Vagina (tissue), 2 donors: Measurements from ENCODE around the gene CTNND2. TPM values are rescaled to one million over a fixed set of nuclear protein-coding genes. Genes with fewer than 3 reads are reported as not detected.

Experiments used
- DNase-seq, 2 donors: peaks; one replicate each; pipeline ENCODE4 v3.0.0-alpha.2; 2017; ENCODE audit errors: extremely low spot score in 2 of 2
- H3K27ac ChIP-seq: fragments of 200-600 bp; sonication (generic); one replicate; pipeline ENCODE4 v1.5.1; 2019
- H3K27me3 ChIP-seq: fragments of 200-600 bp; sonication (generic); one replicate; pipeline ENCODE4 v1.5.1; 2019
- H3K36me3 ChIP-seq, 2 donors: fragments of 200-600 bp; sonication (generic); one replicate each; pipeline ENCODE4 v1.5.1; 2017 to 2019
- H3K4me1 ChIP-seq: fragments of 200-600 bp; sonication (generic); one replicate; pipeline ENCODE4 v1.5.1; 2019
- H3K4me3 ChIP-seq, 2 donors: fragments of 200-600 bp; sonication (generic); 1 replicate in 1 of 2; 2 replicates in 1 of 2; pipeline ENCODE4 v1.5.1; 2016 to 2019
- H3K9me3 ChIP-seq: fragments of 200-600 bp; sonication (generic); one replicate; pipeline ENCODE4 v1.5.1; 2019
- POLR2A ChIP-seq, 2 donors: fragments of 450-650 bp; IDR thresholded peaks; one replicate each; pipeline ENCODE4 v1.6.1; 2017; ENCODE audit warnings: antibody characterized with exemption in 2 of 2, mild to moderate bottlenecking in 2 of 2, moderate library complexity in 2 of 2
- POLR2AphosphoS5 ChIP-seq, 2 donors: sonication (generic); formaldehyde crosslinking; IDR thresholded peaks; one replicate each; pipeline ENCODE4 v1.9.0; 2017; ENCODE audit warnings: antibody characterized with exemption in 2 of 2, mild to moderate bottlenecking in 2 of 2, low read depth in 1 of 2; ENCODE audit not compliant: insufficient read depth in 1 of 2
- intact Hi-C: fragments of 100-400 bp; cut with DNase I; formaldehyde crosslinking; loops from one replicate; pipeline ENCODE4 v1.15.1; 2023
- total RNA-seq: library from RNA; depleted of rRNA; stranded (reverse); fragments of >200 nt; gene quantifications from one replicate; pipeline ENCODE4 v1.2.3, GENCODE V29; 2016
- TF ChIP-seq, protein P1 (sequence below), 3 experiments: fragments of 450-650 bp in 2 of 3; fragments of 200-600 bp in 1 of 3; sonication (generic) in 1 of 3; IDR thresholded peaks; one replicate each; pipeline ENCODE4 v1.5.1; 2017 to 2019; ENCODE audit warnings: antibody characterized with exemption in 3 of 3, mild to moderate bottlenecking in 2 of 3, moderate library complexity in 2 of 3

The CTNND2 gene
- total RNA-seq, 1 donor from 2014 or later = 1.7 TPM

DNA sequence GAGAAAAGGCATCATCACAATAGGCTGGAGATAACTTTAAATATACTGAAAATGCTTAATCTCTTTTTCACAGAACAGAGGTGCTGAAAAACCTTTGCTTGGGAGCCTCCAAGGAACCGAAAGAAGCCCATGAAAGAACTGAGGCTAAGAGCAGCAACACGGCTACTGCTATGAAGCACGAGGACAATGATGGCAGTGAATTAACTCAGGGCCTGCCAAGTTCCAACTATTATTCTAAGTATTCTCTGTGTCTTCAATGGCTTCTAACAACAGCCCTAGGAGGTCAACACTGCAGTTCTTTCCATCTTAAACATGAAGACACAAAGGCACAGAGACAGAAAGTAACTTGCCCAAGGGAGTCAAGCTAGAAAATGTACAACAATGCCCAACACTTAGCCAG, 850.2 kb downstream of the CTNND2 start:
- Histone ChIP-seq H3K36me3 (no peaks in the 10 kb centered on the region), H3K4me3 (no peak overlapping the region), H3K4me1 (no peaks in the 10 kb centered on the region), H3K27me3 (no peaks in the 10 kb centered on the region), H3K9me3 (no peaks in the 10 kb centered on the region), H3K27ac (no peak overlapping the region)
- intact Hi-C loops = no loop called here
- no peak for DNase-seq
- TF ChIP-seq, protein P1, sequence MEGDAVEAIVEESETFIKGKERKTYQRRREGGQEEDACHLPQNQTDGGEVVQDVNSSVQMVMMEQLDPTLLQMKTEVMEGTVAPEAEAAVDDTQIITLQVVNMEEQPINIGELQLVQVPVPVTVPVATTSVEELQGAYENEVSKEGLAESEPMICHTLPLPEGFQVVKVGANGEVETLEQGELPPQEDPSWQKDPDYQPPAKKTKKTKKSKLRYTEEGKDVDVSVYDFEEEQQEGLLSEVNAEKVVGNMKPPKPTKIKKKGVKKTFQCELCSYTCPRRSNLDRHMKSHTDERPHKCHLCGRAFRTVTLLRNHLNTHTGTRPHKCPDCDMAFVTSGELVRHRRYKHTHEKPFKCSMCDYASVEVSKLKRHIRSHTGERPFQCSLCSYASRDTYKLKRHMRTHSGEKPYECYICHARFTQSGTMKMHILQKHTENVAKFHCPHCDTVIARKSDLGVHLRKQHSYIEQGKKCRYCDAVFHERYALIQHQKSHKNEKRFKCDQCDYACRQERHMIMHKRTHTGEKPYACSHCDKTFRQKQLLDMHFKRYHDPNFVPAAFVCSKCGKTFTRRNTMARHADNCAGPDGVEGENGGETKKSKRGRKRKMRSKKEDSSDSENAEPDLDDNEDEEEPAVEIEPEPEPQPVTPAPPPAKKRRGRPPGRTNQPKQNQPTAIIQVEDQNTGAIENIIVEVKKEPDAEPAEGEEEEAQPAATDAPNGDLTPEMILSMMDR (IDR thresholded peaks at IDR 0.05) = no peak
- TF ChIP-seq POLR2AphosphoS5 (IDR thresholded peaks at IDR 0.05; ENCODE audit: insufficient read depth in 1 of 2, low read depth in 1 of 2) (no peak), POLR2A (IDR thresholded peaks at IDR 0.05) (no peak)

GRCh38 chr5:11052871-11053270, 851.4 kb downstream of the CTNND2 start:
- TF ChIP-seq POLR2A (IDR thresholded peaks at IDR 0.05) = no peak
- Histone ChIP-seq H3K27ac (no peak overlapping the region), H3K9me3 (no peaks in the 10 kb centered on the region), H3K27me3 (no peaks in the 10 kb centered on the region), H3K4me1 (no peaks in the 10 kb centered on the region), H3K4me3 (no peak overlapping the region), H3K36me3 (no peaks in the 10 kb centered on the region)
- intact Hi-C loops = no loop called here
- DNase-seq = no peak

GRCh38 chr5:11050596-11051304, 853.5 kb downstream of the CTNND2 start:
- TF ChIP-seq POLR2AphosphoS5 (IDR thresholded peaks at IDR 0.05; ENCODE audit: insufficient read depth in 1 of 2, low read depth in 1 of 2) = no peak
- TF ChIP-seq POLR2A (IDR thresholded peaks at IDR 0.05) = no peak
- TF ChIP-seq, protein P1 (IDR thresholded peaks at IDR 0.05) = no peak
- DNase-seq = no peak
- intact Hi-C loops = no loop called here
- Histone ChIP-seq H3K36me3 (no peaks in the 10 kb centered on the region), H3K27ac (no peak overlapping the region), H3K4me1 (no peaks in the 10 kb centered on the region), H3K9me3 (no peaks in the 10 kb centered on the region), H3K4me3 (no peak overlapping the region), H3K27me3 (no peaks in the 10 kb centered on the region)

- Histone ChIP-seq H3K4me1 (no peaks in the 10 kb centered on the region), H3K27me3 (no peaks in the 10 kb centered on the region), H3K27ac (no peak overlapping the region), H3K4me3 (no peak overlapping the region), H3K9me3 (no peaks in the 10 kb centered on the region), H3K36me3 (no peaks in the 10 kb centered on the region)
- TF ChIP-seq POLR2A (IDR thresholded peaks at IDR 0.05) = no peak
- TF ChIP-seq, protein P1 (IDR thresholded peaks at IDR 0.05) = no peak
- no peak for TF ChIP-seq POLR2AphosphoS5 (IDR thresholded peaks at IDR 0.05; ENCODE audit: insufficient read depth in 1 of 2, low read depth in 1 of 2)
- intact Hi-C loops = no loop called here
- no peak for DNase-seq
Observed at GRCh38 chr5:11048760-11049159, 855.5 kb downstream of the CTNND2 start.

GRCh38 chr5:11047625-11048024, 856.6 kb downstream of the CTNND2 start:
- Histone ChIP-seq H3K4me3 (no peak overlapping the region), H3K27me3 (no peaks in the 10 kb centered on the region), H3K27ac (no peak overlapping the region), H3K36me3 (no peaks in the 10 kb centered on the region), H3K4me1 (no peaks in the 10 kb centered on the region), H3K9me3 (no peaks in the 10 kb centered on the region)
- TF ChIP-seq POLR2AphosphoS5 (IDR thresholded peaks at IDR 0.05; ENCODE audit: insufficient read depth in 1 of 2, low read depth in 1 of 2) (no peak), POLR2A (IDR thresholded peaks at IDR 0.05) (no peak)
- TF ChIP-seq, protein P1 (IDR thresholded peaks at IDR 0.05) = no peak
- intact Hi-C loops = no loop called here
- DNase-seq = no peak
